Lower leg skin (tissue), 3 donors: ENCODE results near the gene CKS1B.

Source experiments
- POLR2A ChIP-seq, 2 donors: fragments of 450-650 bp; IDR thresholded peaks; one replicate each; pipeline ENCODE4 v1.6.1; 2016 to 2017; ENCODE audit warnings: antibody characterized with exemption in 2 of 2, mild to moderate bottlenecking in 1 of 2, moderate library complexity in 1 of 2
- TF ChIP-seq, protein P1 (sequence below), 3 donors: fragments of 450-650 bp; IDR thresholded peaks; one replicate each; pipeline ENCODE4 v1.5.1; 2016; ENCODE audit warnings: antibody characterized with exemption in 3 of 3, mild to moderate bottlenecking in 3 of 3, moderate library complexity in 2 of 3

DNA sequence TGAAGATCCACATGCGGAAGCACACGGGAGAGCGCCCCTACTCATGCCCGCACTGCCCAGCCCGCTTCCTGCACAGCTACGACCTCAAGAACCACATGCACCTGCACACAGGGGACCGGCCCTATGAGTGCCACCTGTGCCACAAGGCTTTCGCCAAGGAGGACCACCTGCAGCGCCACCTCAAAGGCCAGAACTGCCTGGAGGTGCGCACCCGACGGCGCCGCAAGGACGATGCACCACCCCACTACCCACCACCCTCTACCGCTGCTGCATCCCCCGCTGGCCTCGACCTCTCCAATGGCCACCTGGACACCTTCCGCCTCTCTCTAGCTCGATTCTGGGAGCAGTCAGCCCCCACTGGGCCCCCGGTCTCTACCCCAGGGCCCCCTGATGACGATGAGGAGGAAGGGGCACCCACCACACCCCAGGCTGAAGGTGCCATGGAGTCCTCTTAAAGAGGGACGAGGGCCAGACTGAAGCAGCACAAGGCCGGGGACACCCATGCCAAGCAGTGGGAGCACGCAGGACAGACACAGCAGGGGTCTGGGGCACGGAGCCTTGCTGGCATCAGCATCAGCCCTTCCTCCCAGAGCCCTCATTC, 41.9 kb downstream of the CKS1B start:
- no peak for TF ChIP-seq POLR2A (IDR thresholded peaks at IDR 0.05)
- TF ChIP-seq, protein P1, sequence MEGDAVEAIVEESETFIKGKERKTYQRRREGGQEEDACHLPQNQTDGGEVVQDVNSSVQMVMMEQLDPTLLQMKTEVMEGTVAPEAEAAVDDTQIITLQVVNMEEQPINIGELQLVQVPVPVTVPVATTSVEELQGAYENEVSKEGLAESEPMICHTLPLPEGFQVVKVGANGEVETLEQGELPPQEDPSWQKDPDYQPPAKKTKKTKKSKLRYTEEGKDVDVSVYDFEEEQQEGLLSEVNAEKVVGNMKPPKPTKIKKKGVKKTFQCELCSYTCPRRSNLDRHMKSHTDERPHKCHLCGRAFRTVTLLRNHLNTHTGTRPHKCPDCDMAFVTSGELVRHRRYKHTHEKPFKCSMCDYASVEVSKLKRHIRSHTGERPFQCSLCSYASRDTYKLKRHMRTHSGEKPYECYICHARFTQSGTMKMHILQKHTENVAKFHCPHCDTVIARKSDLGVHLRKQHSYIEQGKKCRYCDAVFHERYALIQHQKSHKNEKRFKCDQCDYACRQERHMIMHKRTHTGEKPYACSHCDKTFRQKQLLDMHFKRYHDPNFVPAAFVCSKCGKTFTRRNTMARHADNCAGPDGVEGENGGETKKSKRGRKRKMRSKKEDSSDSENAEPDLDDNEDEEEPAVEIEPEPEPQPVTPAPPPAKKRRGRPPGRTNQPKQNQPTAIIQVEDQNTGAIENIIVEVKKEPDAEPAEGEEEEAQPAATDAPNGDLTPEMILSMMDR (IDR thresholded peaks at IDR 0.05): no peak
